VCaP (cell line): Measurements from ENCODE around the gene DGKZ.

Experiments
- H3K27ac ChIP-seq: fragments of 450-650 bp; 2 replicates; pipeline ENCODE4 v1.5.1; 2017
- TF ChIP-seq, protein P1 (sequence below): fragments of 450-650 bp; conservative IDR thresholded peaks from 2 replicates; pipeline ENCODE4 v1.5.1; 2017; ENCODE audit warnings: mild to moderate bottlenecking, moderate library complexity

DGKZ gene

DNA sequence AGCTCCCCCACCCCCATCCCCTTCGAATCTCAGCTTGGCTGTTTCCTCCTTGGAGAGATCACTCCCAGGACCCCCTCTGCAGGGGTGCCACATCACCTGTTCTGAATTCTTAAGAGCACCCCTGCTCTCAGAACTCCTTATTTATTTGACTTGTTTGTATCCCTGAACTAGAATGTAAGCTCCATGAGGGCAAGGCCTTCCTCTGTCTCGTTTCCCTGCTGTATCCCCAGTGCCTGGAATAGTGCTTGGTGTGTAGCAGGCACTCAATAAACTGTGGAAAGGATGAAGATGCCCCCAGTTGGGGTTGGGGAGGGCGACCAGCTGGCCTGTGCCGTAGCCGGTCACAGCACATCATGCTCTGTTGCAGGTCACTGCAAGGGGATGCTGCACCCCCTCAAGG lies 30.6 kb downstream of the DGKZ start:
- TF ChIP-seq, protein P1, sequence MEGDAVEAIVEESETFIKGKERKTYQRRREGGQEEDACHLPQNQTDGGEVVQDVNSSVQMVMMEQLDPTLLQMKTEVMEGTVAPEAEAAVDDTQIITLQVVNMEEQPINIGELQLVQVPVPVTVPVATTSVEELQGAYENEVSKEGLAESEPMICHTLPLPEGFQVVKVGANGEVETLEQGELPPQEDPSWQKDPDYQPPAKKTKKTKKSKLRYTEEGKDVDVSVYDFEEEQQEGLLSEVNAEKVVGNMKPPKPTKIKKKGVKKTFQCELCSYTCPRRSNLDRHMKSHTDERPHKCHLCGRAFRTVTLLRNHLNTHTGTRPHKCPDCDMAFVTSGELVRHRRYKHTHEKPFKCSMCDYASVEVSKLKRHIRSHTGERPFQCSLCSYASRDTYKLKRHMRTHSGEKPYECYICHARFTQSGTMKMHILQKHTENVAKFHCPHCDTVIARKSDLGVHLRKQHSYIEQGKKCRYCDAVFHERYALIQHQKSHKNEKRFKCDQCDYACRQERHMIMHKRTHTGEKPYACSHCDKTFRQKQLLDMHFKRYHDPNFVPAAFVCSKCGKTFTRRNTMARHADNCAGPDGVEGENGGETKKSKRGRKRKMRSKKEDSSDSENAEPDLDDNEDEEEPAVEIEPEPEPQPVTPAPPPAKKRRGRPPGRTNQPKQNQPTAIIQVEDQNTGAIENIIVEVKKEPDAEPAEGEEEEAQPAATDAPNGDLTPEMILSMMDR = no peak
- no peak overlapping the region for H3K27ac ChIP-seq

DNA sequence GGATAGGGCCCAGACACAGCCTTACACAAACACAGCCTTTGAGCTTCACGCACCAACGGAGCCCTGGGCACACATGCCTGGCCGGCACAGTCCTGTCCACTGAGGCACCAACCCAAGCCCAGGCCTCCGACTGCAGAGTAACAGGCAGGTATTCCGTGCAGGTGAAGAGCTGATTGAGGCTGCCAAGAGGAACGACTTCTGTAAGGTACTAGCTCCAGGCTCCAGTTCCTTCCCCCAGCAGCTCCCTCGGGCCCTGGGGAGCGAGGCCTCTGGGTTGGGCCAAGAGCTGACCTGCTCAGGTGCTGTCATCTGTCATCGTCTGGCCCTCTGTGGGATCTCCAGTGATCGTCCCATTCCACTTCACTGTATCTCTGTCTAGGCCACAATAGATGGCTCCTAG lies 31.0 kb downstream of the DGKZ start:
- TF ChIP-seq, protein P1 = no peak
- no peak overlapping the region for H3K27ac ChIP-seq

DNA sequence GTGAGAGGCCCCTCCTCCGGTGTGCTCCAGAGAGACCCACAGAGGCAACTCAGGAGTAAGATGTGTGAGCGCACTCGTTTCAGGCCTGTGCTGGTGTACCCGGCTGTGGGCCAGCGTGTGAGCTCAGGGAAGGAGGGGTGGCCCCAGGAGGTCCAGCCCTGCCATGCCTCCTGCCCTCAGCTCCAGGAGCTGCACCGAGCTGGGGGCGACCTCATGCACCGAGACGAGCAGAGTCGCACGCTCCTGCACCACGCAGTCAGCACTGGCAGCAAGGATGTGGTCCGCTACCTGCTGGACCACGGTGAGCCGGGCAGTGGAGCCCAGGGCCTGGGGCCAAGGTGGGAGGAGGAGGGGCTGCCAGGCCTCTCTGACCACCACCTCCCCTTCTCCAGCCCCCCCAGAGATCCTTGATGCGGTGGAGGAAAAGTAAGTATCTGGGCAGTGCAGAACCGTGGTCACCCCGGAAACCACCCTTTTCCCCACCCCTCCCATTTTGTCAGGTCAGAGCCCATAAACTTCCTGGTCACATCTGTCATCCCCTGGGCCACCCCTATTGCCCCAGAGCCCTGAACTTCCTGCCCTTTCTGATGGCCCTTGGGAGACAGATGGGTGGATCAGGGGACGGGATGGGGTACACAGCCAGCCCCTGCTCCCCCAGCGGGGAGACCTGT lies 31.7 kb downstream of the DGKZ start:
- peak overlapping the region; percentile 92 for H3K27ac ChIP-seq
- TF ChIP-seq, protein P1 = no peak

DNA sequence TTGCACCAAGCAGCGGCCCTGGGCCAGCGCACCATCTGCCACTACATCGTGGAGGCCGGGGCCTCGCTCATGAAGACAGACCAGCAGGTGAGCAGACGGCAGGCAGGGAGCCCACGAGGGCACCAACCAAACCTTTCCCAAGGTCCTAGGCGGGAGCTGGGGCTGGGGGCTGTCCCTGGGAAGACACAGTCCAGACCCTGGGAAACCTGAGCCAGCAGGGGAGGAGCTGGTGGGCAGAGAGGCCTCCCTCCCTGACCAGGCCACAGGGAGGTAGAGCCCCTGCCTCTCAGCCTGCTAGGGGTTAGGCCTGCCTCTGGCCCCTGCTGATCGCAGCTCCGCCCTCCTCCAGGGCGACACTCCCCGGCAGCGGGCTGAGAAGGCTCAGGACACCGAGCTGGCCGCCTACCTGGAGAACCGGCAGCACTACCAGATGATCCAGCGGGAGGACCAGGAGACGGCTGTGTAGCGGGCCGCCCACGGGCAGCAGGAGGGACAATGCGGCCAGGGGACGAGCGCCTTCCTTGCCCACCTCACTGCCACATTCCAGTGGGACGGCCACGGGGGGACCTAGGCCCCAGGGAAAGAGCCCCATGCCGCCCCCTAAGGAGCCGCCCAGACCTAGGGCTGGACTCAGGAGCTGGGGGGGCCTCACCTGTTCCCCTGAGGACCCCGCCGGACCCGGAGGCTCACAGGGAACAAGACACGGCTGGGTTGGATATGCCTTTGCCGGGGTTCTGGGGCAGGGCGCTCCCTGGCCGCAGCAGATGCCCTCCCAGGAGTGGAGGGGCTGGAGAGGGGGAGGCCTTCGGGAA lies 32.4 kb downstream of the DGKZ start:
- peak overlapping the region; percentile 92 for H3K27ac ChIP-seq

DNA sequence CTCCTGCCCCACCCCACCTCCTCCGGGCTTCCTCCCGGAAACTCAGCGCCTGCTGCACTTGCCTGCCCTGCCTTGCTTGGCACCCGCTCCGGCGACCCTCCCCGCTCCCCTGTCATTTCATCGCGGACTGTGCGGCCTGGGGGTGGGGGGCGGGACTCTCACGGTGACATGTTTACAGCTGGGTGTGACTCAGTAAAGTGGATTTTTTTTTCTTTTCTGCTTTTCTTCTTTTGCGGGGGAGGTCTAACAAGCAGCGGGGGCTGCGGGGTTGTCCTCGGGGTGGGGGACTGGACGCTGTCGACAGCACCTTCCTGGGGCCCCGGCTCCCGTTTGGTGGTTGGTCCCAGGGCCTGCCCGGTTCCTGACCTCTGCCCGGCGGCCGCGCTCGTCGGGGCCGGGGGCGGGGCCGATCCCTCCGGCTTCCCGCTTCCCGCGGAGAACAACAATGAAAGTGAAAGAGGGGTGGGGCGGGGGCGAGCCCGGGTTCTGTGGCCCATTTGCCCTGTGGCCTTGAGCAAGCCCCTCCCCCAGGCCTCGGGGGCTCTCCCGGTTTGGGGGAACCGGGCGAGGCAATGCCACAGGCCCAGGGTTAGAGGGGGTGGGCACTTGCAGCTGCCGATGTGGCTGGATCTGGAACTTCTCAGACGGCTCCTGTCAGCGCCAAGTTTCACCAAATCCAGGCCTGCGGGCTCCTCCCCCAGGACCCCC lies 33.2 kb downstream of the DGKZ start:
- TF ChIP-seq, protein P1 = no peak
- H3K27ac ChIP-seq = peak overlapping the region; percentile 92

DNA sequence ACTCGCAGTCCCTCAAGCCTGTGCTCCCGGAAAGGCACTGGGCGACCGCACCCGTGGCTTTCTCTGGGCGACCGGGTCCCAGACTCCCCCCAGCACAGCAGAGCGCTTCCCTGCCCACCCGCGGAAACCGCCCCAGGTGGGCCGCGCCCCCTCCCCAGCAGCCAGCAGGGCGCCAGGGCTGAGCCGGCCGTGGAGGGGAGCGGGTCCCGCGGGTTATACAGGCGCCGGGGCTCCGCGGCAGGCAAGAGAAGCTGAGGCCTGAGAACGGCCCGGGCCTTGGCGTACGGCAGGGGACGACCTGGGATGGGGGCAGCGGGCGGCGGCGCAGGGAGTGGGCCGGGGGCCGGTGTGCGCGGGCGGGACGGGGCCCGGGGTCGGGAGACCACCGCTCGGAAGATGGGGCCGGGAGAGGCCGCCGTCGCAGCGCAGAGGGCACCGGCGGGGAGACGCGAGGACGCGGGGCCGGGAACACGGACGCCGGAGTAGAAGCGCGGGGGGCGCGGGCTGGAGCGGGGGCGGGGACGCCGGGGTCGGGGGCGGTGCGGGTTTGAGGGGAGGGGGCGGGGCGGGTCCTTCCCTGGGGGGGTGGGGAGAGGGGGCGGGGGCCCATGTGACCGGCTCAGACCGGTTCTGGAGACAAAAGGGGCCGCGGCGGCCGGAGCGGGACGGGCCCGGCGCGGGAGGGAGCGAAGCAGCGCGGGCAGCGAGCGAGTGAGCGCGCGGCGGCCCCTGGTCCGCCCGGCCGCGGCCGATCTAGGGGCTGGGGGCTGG lies 34.0 kb downstream of the DGKZ start, which contains the start of gene MDK:
Gene MDK, plus strand, starts transcription at position 622 of the 771 bp plus-strand sequence. CDS start 389 bp downstream, outside the sequence.
- peak within 1 kb of the TSS; percentile 92 for H3K27ac ChIP-seq
- TF ChIP-seq, protein P1 = no peak

DNA sequence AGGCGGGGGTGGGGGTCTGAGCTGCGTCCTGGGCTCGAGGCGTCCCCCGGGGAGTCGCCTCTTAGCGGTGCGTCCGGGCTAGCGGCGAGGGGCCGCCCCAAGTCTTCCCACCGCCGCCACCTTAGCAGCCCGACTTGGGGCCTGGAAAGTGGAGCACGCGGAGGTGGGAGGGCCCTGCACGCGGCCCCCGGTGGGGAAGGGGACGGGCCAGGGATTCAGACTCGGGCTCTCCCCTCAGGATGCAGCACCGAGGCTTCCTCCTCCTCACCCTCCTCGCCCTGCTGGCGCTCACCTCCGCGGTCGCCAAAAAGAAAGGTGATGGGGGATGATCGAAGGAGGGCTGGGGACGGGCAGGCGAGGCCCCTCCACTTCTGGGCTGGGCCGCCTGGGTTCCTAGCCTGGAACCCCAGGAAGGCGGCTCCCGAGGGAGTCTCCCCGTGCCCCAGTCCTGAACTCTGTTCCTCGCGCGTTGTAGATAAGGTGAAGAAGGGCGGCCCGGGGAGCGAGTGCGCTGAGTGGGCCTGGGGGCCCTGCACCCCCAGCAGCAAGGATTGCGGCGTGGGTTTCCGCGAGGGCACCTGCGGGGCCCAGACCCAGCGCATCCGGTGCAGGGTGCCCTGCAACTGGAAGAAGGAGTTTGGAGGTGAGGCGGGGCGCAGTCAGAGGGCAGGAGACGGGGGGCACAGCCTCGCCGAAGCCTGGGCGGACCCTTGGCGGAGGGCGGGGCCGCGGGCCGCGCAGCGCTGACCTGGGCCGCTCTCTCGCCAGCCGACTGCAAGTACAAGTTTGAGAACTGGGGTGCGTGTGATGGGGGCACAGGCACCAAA lies 34.8 kb downstream of the DGKZ start:
- H3K27ac ChIP-seq = peak overlapping the region; percentile 92
- TF ChIP-seq, protein P1 = no peak
